ENCODE measurements around the gene SWAP70. TPM values are rescaled to one million over a fixed set of nuclear protein-coding genes. Genes with fewer than 3 reads are reported as not detected.
A peak's percentile ranks its signal among the peaks of the same experiment; 100 is the strongest.

SWAP70 gene
- total and polyA plus RNA-seq, 9 of the 15 experiments (the other 6 are each of a cell fraction or from before 2014, with no cell fraction given): 1.7 to 4.9 (median 3.9) TPM

GRCh38 chr11:9802291-9802861 is 138.5 kb downstream of the SWAP70 start (continued):
- TF ChIP-seq, protein P1, sequence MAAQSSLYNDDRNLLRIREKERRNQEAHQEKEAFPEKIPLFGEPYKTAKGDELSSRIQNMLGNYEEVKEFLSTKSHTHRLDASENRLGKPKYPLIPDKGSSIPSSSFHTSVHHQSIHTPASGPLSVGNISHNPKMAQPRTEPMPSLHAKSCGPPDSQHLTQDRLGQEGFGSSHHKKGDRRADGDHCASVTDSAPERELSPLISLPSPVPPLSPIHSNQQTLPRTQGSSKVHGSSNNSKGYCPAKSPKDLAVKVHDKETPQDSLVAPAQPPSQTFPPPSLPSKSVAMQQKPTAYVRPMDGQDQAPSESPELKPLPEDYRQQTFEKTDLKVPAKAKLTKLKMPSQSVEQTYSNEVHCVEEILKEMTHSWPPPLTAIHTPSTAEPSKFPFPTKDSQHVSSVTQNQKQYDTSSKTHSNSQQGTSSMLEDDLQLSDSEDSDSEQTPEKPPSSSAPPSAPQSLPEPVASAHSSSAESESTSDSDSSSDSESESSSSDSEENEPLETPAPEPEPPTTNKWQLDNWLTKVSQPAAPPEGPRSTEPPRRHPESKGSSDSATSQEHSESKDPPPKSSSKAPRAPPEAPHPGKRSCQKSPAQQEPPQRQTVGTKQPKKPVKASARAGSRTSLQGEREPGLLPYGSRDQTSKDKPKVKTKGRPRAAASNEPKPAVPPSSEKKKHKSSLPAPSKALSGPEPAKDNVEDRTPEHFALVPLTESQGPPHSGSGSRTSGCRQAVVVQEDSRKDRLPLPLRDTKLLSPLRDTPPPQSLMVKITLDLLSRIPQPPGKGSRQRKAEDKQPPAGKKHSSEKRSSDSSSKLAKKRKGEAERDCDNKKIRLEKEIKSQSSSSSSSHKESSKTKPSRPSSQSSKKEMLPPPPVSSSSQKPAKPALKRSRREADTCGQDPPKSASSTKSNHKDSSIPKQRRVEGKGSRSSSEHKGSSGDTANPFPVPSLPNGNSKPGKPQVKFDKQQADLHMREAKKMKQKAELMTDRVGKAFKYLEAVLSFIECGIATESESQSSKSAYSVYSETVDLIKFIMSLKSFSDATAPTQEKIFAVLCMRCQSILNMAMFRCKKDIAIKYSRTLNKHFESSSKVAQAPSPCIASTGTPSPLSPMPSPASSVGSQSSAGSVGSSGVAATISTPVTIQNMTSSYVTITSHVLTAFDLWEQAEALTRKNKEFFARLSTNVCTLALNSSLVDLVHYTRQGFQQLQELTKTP (IDR thresholded peaks at IDR 0.05; ENCODE audit: low read depth in 1 of 2, partially characterized antibody in 2 of 2): no peak
- TF ChIP-seq SRSF7 (optimal IDR thresholded peaks at IDR 0.05; ENCODE audit: low read depth, low read length): no peak
- peak; percentile 70; the same call in 1 of the 2 replicates for TF ChIP-seq BACH1 (tag; IDR thresholded peaks at IDR 0.05)
- no peak for TF ChIP-seq HNRNPL (IDR thresholded peaks at IDR 0.05; ENCODE audit: low read depth, low read length)
- TF ChIP-seq, protein P2, sequence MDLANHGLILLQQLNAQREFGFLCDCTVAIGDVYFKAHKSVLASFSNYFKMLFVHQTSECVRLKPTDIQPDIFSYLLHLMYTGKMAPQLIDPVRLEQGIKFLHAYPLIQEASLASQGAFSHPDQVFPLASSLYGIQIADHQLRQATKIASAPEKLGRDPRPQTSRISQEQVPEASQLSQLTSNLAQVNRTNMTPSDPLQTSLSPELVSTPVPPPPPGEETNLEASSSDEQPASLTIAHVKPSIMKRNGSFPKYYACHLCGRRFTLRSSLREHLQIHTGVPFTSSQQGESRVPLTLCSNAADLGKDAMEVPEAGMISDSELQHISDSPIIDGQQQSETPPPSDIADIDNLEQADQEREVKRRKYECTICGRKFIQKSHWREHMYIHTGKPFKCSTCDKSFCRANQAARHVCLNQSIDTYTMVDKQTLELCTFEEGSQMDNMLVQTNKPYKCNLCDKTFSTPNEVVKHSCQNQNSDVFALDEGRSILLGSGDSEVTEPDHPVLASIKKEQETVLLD (IDR thresholded peaks at IDR 0.05): no peak
- no peak for TF ChIP-seq SAFB2 (IDR thresholded peaks at IDR 0.05; ENCODE audit: borderline replicate concordance, low read depth, low read length, severe bottlenecking)
- TF ChIP-seq ZNF143 (CRISPR knock-in tag; IDR thresholded peaks at IDR 0.05): no peak
- TF ChIP-seq, protein P3, sequence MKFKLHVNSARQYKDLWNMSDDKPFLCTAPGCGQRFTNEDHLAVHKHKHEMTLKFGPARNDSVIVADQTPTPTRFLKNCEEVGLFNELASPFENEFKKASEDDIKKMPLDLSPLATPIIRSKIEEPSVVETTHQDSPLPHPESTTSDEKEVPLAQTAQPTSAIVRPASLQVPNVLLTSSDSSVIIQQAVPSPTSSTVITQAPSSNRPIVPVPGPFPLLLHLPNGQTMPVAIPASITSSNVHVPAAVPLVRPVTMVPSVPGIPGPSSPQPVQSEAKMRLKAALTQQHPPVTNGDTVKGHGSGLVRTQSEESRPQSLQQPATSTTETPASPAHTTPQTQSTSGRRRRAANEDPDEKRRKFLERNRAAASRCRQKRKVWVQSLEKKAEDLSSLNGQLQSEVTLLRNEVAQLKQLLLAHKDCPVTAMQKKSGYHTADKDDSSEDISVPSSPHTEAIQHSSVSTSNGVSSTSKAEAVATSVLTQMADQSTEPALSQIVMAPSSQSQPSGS (CRISPR knock-in tag; IDR thresholded peaks at IDR 0.05): no peak
- TF ChIP-seq NR2C2 (CRISPR knock-in tag; IDR thresholded peaks at IDR 0.05): no peak
- peak; percentile 13; the same call in 1 of the 2 replicates for TF ChIP-seq NR2C2 (tag; IDR thresholded peaks at IDR 0.05)

All from K562 (cell line).